ENCODE measurements around the gene VIPR2.
"Not testable (repeated sequence)": the region's sequence is repeated elsewhere in the genome, so short reads cannot be mapped to it uniquely, and the experiment has no call there.

The VIPR2 gene

DNA sequence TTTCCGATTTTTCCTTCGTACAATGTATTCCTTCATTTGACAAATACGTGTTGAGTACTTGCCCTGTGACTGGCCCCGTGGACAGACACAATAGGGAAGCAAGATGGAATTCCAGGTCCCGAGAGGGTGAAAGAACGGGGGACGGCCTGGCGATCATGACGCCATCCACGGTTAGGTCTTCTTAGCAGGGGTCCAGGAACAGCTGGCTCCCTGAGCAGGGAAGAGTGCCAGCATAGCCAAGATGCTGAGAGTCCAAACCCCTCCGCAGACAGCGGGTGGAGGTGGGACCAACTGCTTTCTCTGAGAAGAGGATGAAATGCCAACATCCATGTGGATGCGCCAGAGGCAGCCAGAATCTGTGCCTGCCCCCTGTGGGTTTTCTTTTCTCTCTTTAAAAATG is 144.6 kb downstream of the VIPR2 start:
- DNase-seq, result no peak

DNA sequence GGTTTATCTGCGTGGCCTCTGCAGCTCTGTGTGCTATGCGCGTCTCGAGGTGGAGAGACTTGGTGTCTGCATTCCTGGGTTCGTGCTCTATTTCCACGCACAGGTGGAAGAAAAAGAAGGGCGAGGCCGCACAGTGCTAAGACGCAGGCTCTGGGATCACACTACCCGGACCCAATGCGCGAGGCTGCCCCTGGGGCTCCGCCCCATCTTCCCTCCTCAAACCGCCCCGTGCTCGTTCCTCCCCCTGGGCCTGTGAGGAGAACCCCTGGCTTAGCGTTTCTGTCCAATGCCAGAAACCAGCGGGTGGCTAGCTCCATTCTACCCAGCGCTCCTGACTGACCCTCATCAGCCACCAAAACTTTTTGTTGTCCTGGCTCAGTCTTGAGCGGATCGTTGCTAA is 145.2 kb downstream of the VIPR2 start:
- DNase-seq, result no peak

DNA sequence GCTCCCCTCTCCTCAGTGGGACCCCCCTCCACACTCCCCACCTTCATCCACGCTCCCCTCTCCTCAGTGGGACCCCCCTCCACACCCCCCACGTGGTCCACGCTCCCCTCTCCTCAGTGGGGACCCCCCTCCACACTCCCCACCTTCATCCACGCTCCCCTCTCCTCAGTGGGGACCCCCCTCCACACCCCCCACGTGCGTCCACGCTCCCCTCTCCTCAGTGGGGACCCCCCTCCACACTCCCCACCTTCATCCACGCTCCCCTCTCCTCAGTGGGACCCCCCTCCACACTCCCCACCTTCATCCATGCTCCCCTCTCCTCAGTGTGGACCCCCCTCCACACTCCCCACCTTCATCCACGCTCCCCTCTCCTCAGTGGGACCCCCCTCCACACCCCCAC is 146.4 kb downstream of the VIPR2 start:
- not testable (repeated sequence) for DNase-seq

DNA sequence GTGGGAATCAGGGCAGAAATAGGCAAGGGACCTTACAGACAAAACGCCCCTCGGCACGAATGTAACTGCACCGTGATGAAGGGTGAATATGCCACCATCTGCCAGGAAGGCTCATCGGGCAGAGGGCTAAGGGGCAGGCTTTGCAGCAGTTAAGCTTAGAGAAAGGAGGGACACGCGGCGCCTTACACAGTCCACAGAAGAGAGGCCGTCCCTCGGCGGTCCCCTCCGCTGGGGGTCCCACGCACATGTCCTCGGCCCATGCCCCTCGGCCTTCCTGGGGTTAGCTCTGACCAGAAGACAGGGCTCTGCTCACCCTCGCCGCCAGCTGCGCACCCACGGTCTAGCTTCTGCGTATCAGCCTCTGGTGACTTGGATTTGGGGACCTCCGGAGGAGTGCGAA is 147.2 kb downstream of the VIPR2 start:
- DNase-seq, result no peak

DNA sequence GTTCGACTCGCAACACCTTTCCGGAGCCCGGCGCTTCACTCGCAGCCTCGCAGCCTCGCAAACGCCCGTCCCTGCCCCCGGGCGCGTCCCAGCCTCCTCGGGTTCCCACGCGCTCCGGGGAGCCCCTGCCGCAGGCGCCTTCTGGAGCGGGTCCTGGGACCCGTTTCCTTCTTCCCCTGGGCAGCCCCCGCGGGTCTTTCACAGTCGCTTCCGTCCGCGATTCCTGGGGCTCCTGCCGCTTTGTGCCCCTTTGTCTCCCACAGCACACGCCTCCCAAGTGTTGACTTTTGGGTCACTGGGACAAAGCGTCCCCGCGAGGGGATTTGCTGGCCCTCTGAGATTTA is 147.6 kb downstream of the VIPR2 start:
- DNase-seq, result no peak

DNA sequence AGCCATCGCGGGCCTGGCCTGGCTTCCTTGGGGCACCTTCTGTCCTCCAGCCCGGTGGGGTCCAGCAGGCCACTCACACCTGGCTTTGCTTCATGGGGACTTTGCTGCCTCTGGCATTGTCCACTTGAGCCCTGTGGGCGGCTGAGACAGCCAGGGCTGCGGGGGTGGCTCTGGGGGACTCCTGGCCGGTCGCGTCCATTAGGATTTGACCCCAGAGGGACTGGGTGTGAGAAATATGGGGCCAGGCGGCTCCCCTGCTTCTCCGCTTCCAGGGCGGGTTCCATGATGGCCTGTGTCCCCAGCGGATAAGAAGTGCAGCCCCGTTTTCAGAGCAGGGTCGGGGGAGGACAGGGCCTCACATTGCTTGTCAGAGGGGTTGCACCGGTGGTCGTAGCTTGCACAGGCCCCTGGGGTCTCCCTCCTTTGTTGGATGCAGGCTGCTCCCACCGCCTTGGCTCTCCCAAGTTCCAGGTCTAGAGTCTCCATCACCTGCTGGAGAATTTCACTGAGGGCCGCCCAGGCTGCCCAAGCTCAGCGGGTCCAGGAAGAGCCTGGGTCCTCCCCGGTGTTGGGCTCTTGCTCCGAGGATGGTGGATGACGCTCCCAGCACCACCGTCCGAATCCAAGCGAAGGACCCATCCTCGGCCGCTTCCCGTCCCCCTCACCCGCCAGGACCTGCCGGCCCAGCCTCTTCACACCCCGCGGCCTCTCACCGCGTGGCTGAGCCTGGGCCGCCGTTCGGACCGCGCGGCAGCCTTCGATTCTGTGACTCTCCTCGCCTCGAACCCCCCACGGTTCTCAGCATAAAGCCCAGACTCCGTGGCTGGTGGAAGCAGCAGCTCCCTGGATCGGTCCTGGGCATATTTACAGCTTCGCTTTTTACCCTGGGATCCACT is 148.2 kb downstream of the VIPR2 start:
- DNase-seq, result no peak

DNA sequence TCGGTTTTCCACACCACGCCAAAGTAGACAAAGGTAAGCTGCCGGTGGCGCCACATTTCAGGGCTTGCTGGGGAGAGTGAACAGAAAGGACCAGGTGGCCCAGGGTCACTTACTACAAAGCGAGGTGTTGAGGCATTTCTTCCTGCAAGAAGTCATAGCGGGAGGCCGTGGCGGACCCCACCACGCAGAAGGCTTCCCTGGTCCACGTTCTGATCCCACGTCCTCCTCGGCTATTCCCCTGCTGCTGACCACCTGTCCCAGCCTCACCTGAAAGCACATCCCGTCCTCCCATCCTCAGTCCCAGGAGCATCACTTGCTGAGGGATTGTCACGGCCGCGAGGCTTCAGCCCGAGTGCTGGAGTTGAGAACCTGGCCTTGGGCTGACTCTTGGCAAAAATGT is 149.2 kb downstream of the VIPR2 start:
- DNase-seq, result no peak

DNA sequence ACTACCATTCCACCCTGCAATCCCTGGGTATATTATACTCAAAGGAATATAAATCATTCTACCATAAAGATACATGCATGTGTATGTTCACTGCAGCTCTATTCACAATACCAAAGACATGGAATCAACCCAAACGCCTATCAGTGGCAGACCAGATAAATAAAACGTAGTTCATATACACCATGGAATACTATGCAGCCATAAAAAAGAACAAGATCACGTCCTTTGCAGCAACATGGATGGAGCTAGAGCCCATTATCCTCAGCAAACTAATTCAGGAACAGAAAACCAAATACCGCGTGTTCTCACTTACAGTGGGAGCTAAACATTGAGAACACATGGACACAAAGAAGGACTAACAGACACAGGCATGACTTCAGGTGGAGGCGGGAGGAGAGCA is 150.0 kb downstream of the VIPR2 start:
- no peak for DNase-seq

DNA sequence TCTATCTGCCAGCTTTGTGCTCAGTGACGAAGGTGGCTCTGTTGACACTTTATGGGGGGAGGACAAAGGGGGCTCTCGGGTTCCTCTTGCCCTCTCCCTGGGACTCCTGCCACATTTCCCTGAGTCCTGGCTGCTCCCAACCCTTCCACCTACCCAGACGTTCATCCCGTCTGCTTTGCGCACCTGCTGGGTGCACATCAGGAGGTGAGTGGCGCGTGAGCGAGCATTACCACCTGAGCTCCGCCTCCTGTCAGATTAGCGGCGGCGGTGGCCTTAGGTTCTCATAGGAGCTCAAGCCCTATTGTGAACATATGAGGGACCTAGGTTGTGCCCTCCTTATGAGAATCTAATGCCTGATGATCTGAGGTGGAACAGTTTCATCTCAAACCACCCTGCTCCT is 151.1 kb downstream of the VIPR2 start:
- DNase-seq, result no peak

DNA sequence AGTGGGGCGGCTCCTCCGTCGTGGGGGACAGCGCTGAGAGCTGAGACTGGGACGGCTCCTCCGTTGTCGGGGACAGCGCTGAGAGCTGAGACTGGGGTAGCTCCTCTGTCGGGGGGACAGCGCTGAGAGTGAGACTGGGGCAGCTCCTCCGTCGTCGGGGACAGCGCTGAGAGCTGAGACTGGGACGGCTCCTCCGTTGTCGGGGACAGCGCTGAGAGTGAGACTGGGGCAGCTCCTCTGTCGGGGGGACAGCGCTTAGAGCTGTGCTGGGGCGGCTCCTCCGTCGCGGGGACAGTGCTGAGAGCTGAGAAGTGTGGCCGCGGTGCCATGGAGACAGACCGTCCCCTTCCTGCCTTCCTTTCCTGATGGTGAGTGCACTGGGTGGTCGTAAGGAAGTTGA is 151.9 kb downstream of the VIPR2 start:
- DNase-seq, result no peak

DNA sequence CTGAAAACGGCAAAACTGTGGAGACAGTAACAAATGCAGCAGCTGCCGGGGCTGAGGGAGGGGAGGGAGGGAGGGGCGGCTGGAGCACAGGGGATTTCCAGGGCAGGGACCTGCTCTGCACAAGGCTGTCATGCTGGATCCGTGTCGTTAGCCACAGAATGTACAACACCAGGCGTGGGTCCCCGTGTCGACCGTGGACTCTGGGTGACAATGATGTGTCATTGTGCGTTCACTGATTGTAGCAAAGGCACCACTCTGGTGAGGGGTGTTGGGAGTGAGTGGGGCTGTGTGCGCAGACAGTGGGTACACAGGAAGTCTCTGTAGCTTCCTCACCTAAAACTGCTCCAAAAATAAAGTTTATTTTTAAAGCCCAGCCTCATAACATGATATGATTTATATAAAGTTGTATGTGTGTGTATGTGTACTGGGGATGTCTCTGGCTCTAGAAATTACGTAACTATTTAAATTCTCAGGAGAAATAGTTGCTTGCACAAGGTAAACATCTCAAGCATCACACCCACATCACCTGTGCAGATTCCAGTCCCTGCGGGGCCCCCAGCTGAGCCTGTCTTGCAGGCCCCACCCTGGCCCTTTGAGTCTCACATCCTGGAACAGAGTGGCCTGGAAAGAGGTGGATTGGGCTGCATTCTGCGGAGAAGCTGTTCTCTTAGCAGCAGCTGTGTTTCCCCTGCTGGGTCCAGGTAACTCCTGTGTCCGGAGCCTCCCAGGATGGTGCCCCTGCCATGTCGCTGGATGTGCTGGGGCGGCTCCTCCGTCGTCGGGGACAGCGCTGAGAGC is 152.6 kb downstream of the VIPR2 start:
- no peak for DNase-seq

DNA sequence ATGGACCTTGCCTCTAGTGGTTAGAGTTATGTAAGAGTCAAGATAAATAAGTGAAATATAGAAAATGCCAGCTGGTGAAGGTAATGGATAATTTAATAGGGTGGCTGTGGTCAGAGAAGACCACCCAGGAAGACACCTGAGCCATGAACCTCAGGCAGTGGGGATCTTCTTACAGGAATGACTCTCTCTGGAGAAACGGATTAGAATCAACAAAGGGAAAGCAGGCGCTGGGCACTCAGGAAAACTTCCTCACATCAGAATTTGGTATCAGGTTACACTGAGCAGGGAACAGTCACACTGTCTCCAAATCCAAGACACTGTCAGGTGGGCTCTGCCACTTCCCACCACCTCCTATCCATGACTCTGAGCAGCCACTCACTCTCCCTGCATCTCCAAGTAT is 155.7 kb downstream of the VIPR2 start:
- DNase-seq, result no peak

DNA sequence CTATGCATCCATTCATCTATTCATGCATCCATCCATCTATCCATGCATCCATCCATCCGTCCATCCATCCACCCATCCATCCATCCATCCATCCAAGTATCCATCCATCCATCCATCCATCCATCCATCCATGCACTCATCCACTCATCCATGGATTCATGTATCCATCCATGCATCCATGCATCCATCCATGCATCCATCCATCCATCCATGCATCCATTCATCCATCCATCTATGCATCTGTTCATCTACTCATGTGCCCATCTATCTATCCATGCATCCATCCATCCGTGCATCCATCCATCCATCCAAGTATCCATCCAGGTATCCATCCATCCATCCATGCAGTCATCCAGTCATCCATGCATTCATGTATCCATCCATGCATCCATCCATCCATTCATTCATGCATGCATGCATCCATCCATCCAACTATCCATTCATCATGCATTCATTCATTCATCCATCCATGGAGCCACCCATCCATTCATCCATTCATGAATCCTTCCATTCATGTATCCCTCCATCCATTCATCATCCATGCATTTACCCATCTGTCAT is 156.3 kb downstream of the VIPR2 start:
- DNase-seq, result no peak

DNA sequence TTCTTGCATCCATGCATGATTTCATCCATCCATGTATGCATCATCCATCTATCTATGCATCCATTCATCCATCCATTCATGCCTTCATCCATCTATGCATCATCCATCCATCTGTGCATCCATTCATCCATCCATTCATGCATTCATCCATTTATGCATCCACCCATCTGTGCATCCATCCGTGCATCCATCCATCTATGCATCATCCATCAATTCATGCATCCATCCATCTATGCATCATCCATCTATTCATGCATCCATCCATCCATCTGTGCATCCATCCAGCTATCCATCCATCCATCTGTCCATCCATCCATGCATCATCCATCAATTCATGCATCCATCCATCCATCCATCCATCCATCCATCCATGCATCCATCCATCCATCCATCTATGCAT is 157.0 kb downstream of the VIPR2 start:
- DNase-seq, result no peak

DNA sequence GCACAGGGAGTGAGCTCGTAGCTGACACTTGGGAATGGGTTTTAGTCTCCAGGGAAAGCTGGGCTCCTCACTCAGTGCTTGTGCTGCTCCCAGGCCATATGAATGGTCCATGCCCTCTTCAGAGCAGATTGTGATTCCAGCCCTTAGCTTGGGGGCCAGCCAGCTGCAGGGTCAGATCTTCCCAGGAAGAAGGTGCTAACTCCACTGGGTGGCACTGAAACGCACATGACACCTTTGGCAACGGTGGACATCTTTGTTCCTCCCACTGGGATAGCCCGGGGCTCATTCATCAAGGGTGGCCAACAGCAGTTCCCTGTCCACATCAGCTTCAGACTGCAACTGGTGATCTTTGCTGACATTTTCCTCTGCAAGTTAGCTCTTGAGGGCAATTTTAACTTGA is 159.1 kb downstream of the VIPR2 start:
- DNase-seq, result no peak

DNA sequence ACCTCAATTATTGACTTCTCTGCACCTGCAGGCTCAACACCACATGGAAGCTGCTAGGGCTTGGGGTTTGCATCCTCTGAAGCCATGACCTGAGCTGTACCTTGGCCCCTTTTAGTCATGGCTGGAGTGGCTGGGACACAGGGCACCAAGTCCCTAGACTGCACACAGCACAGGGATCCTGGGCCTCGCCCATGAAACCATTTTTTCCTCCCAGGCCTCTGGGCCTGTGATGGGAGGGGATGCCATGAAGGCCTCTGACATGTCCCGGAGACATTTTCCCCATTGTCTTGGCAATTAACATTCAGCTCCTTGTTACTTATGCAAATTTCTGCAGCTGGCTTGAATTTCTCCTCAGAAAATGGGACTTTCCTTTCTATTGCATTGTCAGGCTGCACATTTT is 160.7 kb downstream of the VIPR2 start:
- not testable (repeated sequence) for DNase-seq

DNA sequence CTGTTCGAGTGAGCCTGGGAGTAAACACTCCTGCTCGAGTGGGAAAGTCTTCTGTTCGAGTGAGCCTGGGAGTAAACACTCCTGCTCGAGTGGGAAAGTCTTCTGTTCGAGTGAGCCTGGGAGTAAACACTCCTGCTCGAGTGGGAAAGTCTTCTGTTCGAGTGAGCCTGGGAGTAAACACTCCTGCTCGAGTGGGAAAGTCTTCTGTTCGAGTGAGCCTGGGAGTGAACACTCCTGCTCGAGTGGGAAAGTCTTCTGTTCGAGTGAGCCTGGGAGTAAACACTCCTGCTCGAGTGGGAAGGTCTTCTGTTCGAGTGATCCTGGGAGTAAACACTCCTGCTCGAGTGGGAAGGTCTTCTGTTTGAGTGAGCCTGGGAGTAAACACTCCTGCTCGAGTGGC is 162.6 kb downstream of the VIPR2 start:
- not testable (repeated sequence) for DNase-seq

DNA sequence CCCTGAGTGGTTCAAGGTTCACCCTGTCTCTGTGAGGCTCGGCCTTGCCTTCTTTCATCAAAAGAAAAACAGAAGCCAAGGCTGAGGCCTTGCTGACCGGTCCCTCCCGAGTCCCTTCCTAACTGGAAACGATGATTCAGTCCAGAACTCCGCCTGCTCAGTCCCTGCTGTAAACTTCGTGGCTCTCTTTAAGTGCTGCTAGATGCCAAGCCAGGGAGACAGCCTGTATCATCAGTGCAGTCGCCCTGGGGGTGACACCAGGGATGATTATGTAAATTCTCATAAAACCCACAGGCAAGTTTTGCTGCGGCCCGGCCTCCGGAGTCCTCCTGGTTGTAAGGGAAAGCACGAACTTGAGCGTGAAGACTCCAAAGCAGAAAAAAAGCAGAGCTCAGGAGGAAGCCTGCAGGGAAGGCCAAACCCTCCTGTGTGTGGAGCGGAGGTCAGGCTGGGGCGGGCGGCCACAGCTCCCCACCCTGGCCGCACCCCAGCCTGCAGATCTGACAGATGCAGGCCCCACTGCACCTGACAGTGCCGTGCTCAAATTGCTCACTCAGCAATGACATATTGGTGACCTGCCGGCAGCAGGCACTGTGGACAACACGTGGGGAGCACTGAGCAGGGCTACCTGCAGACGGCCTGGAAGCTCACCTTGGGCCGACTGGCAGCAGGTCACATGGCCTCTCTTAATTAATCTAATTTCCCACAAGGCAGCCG is 164.9 kb downstream of the VIPR2 start:
- no peak for DNase-seq

DNA sequence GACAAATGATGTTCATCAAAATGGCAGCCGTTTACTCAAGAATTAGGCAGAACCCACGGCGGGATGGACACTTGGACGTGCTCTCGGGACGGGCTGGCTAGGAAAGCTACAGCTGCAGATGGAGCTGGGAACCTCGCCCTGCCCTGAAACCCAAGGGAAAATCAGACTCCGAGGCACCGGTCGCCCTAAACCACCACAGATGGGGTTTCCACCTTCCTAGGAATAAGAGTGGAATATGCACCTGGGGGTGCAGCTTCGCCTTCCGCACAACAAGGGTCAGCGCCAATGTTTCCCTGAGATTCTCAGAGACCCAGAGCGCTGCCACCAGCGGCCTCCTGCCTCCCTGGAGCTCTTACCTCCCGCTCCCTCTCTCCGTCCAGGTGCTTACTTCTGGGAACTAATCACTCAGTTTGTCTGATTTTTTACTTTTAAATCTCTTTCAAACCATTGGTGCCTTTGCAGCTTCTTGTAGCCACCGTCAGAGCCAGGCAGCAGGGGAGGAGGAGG is 165.6 kb downstream of the VIPR2 start:
- DNase-seq, result no peak
